Mammary epithelial cell (primary cell): ENCODE results near the gene DDX53.

Experiments used
- CTCF ChIP-seq, 2 donors: IDR thresholded peaks in 1 of 2; conservative IDR thresholded peaks in 1 of 2; 2 replicates each; pipeline ENCODE4 v1.5.1; 2011 to 2012; ENCODE audit warnings: inconsistent platforms in 2 of 2, low read length in 2 of 2, mild to moderate bottlenecking in 2 of 2, control low read depth in 1 of 2, low read depth in 1 of 2; ENCODE audit not compliant: insufficient read depth in 1 of 2; ENCODE audit errors: extremely low read depth in 1 of 2
- EZH2 ChIP-seq: IDR thresholded peaks from 2 replicates; pipeline ENCODE4 v1.6.1; 2012; ENCODE audit warnings: low read length, inconsistent platforms, borderline replicate concordance

- no peak for TF ChIP-seq CTCF (conservative IDR thresholded peaks at IDR 0.05 in 1 of 2, IDR thresholded peaks at IDR 0.05 in 1 of 2; ENCODE audit: extremely low read depth in 1 of 2, insufficient read depth in 1 of 2, low read depth in 1 of 2, low read length in 2 of 2)
- no peak for TF ChIP-seq EZH2
Measured at GRCh38 chrX:23052324-23052723, 52.6 kb downstream of the DDX53 start.
